Measurements from ENCODE around the gene ARMC2.

ARMC2 gene

DNA sequence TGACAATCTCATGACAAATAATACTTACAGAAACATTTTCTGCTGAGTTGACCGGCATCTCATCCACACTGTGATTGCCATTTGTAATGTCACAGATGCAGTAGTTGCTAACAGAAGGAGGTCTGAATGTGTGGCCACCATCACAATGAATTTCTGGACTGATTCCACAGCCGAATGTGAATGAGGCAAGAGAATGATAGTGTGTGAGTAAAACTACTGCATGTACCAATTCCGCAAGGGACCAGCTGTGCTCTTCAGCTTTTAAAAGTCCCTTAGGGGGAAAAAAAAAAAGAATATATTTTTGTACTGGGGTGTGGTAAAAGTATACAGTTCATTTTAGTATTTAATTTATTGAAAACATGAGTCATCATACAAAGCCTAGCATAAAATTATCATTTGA lies 150.3 kb downstream of the ARMC2 start:
- Mint-ChIP-seq H3K4me1 (no peaks in the 10 kb centered on the region), H3K4me3 (no peak overlapping the region), H3K36me3 (peaks cover 13% of the 10 kb centered on the region), H3K9me3 (no peaks in the 10 kb centered on the region), H3K27me3 (no peaks in the 10 kb centered on the region), H3K27ac (no peak overlapping the region)
- DNase-seq (ENCODE audit: low spot score in 2 of 2) (no peak), ATAC-seq (ENCODE audit: low read depth) (no peak)

- no peaks in the 10 kb centered on the region for H3K4me1 Mint-ChIP-seq
- H3K27me3 Mint-ChIP-seq = no peaks in the 10 kb centered on the region
- DNase-seq (ENCODE audit: low spot score in 2 of 2) = no peak
- H3K36me3 Mint-ChIP-seq = peaks cover 12% of the 10 kb centered on the region
- no peak overlapping the region for H3K4me3 Mint-ChIP-seq
- no peak overlapping the region for H3K27ac Mint-ChIP-seq
- no peaks in the 10 kb centered on the region for H3K9me3 Mint-ChIP-seq
- no peak for ATAC-seq (ENCODE audit: low read depth)
These were observed 151.2 kb downstream of the ARMC2 start for GRCh38 chr6:108999428-108999827.

DNA sequence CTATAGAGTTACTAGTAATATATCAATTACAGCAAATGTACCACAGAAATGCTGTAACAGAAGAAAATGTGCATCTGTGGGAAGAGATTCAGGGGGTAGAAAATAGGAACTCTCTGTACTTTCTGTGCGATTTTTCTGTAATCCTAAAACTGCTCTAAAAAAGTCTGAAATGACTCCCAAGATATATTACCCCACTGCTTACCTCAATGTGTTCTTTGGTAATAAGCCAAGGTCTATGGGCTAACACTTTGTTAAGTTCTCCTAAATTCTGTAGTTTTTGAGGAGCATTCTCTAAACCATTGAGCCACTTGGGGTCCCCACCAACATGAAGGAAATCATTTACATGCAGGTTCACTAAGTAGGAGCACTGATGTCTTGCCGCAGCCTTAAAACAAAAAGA lies 152.1 kb downstream of the ARMC2 start:
- no peak for DNase-seq (ENCODE audit: low spot score in 2 of 2)
- no peaks in the 10 kb centered on the region for H3K27me3 Mint-ChIP-seq
- peaks cover 12% of the 10 kb centered on the region for H3K36me3 Mint-ChIP-seq
- H3K4me1 Mint-ChIP-seq = peaks cover 3% of the 10 kb centered on the region
- no peaks in the 10 kb centered on the region for H3K9me3 Mint-ChIP-seq
- H3K4me3 Mint-ChIP-seq = no peak overlapping the region
- H3K27ac Mint-ChIP-seq = no peak overlapping the region
- no peak for ATAC-seq (ENCODE audit: low read depth)

DNA sequence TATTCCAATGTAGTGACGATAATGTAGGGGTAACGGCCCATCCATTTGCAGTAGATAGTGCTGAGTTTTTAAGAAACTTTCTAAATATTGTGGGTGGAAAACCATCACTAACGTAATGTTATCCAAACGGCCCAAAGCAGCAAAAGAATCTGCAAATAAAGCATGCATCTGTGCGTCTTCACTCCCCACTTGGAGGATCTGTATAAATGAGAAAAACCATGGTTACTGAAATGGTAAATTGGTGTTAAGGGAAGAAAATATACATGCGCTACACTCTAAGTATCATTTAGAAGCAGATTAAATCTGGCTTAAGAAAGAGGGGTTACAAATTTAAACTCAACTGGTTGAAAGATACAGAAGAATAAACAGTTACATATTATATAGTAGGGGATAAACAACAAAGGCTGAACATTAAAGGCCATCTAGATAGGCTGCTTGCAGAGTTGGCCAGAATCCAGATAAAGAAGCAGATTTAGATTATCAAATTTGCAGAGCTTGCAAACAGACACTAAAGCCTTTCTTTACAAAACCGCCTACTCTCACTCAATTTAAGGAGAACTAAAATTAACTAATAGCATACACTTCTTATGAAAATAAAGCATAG lies 153.2 kb downstream of the ARMC2 start:
- no peaks in the 10 kb centered on the region for H3K27me3 Mint-ChIP-seq
- H3K4me1 Mint-ChIP-seq = peaks cover 3% of the 10 kb centered on the region
- H3K9me3 Mint-ChIP-seq = no peaks in the 10 kb centered on the region
- no peak overlapping the region for H3K4me3 Mint-ChIP-seq
- peaks cover 10% of the 10 kb centered on the region for H3K36me3 Mint-ChIP-seq
- ATAC-seq (ENCODE audit: low read depth) = no peak
- no peak overlapping the region for H3K27ac Mint-ChIP-seq
- DNase-seq (ENCODE audit: low spot score in 2 of 2) = no peak

GRCh38 chr6:109002051-109002697 lies 154.0 kb downstream of the ARMC2 start:
- no peak for ATAC-seq (ENCODE audit: low read depth)
- H3K27ac Mint-ChIP-seq = no peak overlapping the region
- DNase-seq (ENCODE audit: low spot score in 2 of 2) = no peak
- H3K9me3 Mint-ChIP-seq = no peaks in the 10 kb centered on the region
- peaks cover 8% of the 10 kb centered on the region for H3K4me1 Mint-ChIP-seq
- H3K27me3 Mint-ChIP-seq = no peaks in the 10 kb centered on the region
- peaks cover 10% of the 10 kb centered on the region for H3K36me3 Mint-ChIP-seq
- H3K4me3 Mint-ChIP-seq = no peak overlapping the region

- H3K9me3 Mint-ChIP-seq = no peaks in the 10 kb centered on the region
- H3K27me3 Mint-ChIP-seq = no peaks in the 10 kb centered on the region
- no peak for ATAC-seq (ENCODE audit: low read depth)
- H3K4me3 Mint-ChIP-seq = no peak overlapping the region
- no peak overlapping the region for H3K27ac Mint-ChIP-seq
- H3K4me1 Mint-ChIP-seq = peaks cover 9% of the 10 kb centered on the region
- peaks cover 10% of the 10 kb centered on the region for H3K36me3 Mint-ChIP-seq
- DNase-seq (ENCODE audit: low spot score in 2 of 2) = no peak
These were observed 154.7 kb downstream of the ARMC2 start for GRCh38 chr6:109002882-109003281.

DNA sequence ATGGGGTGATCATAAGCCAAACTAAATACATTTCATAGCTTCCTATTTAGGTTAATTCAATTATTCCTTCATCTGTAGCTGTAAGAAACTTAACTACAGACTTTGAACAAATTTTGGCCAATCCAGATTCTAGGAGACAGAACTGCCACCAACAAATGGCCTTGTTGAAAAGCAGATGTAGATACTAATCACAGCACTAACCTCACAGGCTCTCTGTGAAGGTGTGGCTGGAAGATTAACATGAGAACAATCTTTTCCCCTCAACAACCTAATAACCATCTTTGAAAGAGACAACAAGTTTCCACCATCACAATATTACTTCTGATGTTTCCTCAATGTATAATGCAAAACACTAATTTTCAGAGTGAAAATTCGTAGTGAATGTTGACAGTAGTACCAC lies 158.6 kb downstream of the ARMC2 start:
- DNase-seq (ENCODE audit: low spot score in 2 of 2) (no peak), ATAC-seq (ENCODE audit: low read depth) (no peak)
- no peaks in the 10 kb centered on the region for H3K27me3 Mint-ChIP-seq
- H3K27ac Mint-ChIP-seq = no peak overlapping the region
- no peaks in the 10 kb centered on the region for H3K36me3 Mint-ChIP-seq
- H3K9me3 Mint-ChIP-seq = no peaks in the 10 kb centered on the region
- peaks cover 26% of the 10 kb centered on the region for H3K4me1 Mint-ChIP-seq
- no peak overlapping the region for H3K4me3 Mint-ChIP-seq

- no peak for DNase-seq (ENCODE audit: low spot score in 2 of 2)
- H3K27me3 Mint-ChIP-seq = no peaks in the 10 kb centered on the region
- no peaks in the 10 kb centered on the region for H3K36me3 Mint-ChIP-seq
- peaks cover 28% of the 10 kb centered on the region for H3K4me1 Mint-ChIP-seq
- no peak for ATAC-seq (ENCODE audit: low read depth)
- no peak overlapping the region for H3K4me3 Mint-ChIP-seq
- H3K9me3 Mint-ChIP-seq = no peaks in the 10 kb centered on the region
- no peak overlapping the region for H3K27ac Mint-ChIP-seq
These were observed 159.3 kb downstream of the ARMC2 start for GRCh38 chr6:109007521-109007920.

DNA sequence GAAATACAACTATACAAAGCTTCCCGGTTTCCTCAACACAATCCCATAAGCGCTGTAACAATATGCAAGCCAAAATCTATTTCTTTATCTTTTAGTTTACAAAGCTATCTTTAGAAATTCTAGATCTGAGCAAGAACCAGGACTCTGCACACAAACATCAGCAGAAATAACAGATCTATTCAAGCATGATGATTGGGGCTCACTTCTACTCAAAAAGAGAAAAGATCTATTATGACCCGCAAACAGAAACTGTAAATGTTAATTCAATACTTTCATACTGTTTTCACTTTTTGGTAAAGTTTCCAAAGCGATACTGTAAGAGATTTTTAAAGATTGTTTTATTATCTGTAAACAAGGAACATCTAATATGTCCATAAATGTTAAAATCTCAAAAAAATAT lies 159.8 kb downstream of the ARMC2 start:
- peaks cover 30% of the 10 kb centered on the region for H3K4me1 Mint-ChIP-seq
- DNase-seq (ENCODE audit: low spot score in 2 of 2) (no peak), ATAC-seq (ENCODE audit: low read depth) (no peak)
- no peaks in the 10 kb centered on the region for H3K9me3 Mint-ChIP-seq
- H3K4me3 Mint-ChIP-seq = peak overlapping the region; percentile 50
- H3K36me3 Mint-ChIP-seq = no peaks in the 10 kb centered on the region
- peak overlapping the region; percentile 24 for H3K27ac Mint-ChIP-seq
- H3K27me3 Mint-ChIP-seq = no peaks in the 10 kb centered on the region

DNA sequence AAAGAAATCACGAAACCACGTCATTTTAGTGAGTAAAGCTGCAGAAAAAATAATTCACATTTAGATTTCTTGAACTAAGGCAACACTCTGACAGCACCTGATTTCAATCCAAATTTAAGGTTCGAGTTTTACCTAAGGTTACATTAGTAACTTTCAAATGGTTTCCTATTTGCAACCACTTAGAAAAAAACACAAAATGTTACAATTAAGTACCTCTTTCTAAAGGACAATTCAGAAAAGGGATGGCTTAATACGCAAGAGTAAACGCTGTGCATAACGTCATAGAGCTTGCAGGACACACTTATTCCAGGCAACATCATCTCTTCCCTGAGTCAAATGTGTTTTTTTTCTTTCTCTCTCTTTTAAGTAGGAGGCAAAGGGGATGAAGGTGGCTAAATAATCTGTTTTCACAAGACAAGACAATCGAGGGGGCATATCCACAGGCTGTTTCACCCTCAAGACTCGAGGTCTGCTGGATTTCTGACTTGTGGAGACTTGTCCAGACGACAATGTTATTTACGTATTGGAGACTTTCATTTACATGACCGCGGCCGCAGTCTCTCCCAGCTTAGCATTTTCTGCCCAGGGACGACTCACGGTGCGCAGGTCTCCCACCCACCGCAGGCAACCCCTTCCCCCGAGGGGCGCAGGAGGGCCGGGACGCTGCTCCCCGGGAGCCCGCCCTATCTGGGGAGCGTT lies 160.5 kb downstream of the ARMC2 start:
- ATAC-seq (ENCODE audit: low read depth) = peak; percentile 9
- peaks cover 35% of the 10 kb centered on the region for H3K4me1 Mint-ChIP-seq

DNA sequence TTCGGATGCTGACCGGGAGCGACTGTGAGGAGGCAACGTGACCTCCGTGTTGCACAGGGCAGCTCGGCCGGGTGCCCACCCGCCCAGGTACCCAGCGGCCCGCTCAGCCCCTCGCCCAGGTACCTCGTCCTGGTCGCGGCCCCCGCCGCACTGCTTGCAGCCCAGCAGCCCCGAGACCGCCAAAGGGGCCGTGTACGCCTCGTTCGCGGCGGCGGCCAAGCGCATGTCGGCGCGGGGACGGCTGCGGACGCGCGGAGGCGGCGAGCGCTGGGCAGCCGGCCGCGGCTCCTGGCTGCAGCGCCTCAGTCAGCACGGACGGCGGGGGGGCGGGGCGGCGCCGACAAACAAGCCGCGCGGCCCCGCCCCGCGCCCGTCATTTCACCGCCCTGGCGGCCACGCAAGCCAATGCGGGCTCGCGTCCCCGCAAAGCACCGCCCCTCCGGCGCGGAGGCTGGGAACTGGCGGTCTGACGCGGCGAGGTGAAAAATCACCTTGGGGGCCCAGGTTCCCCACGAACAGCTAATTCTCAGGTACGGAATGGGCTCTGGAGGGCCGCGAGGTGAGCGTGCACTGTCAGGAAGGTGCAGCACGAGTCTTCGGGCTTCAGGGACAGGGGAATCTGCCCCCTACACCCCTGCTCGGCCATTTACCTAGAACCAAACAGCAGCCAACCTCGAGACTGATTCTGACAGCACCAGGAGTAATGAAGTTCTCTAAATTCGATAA lies 161.2 kb downstream of the ARMC2 start:
- Mint-ChIP-seq H3K4me3 (peak overlapping the region; percentile 96), H3K27me3 (no peaks in the 10 kb centered on the region), H3K36me3 (no peaks in the 10 kb centered on the region), H3K4me1 (peaks cover 39% of the 10 kb centered on the region), H3K27ac (peak overlapping the region; percentile 96), H3K9me3 (no peaks in the 10 kb centered on the region)
- ATAC-seq (ENCODE audit: low read depth) (peak; percentile 95), DNase-seq (ENCODE audit: low spot score in 2 of 2) (peak; percentile 80 to 82)

More for the DNA sequence above, 160.5 kb downstream of the ARMC2 start:
- H3K4me3 Mint-ChIP-seq = peak overlapping the region; percentile 89
- H3K9me3 Mint-ChIP-seq = no peaks in the 10 kb centered on the region
- peak overlapping the region; percentile 77 for H3K27ac Mint-ChIP-seq
- no peak for DNase-seq (ENCODE audit: low spot score in 2 of 2)
- no peaks in the 10 kb centered on the region for H3K27me3 Mint-ChIP-seq
- H3K36me3 Mint-ChIP-seq = no peaks in the 10 kb centered on the region

- H3K9me3 Mint-ChIP-seq = no peaks in the 10 kb centered on the region
- ATAC-seq (ENCODE audit: low read depth) = no peak
- H3K4me3 Mint-ChIP-seq = peak overlapping the region; percentile 96
- H3K4me1 Mint-ChIP-seq = peaks cover 41% of the 10 kb centered on the region
- DNase-seq (ENCODE audit: low spot score in 2 of 2) = no peak
- no peaks in the 10 kb centered on the region for H3K36me3 Mint-ChIP-seq
- H3K27ac Mint-ChIP-seq = peak overlapping the region; percentile 96
- no peaks in the 10 kb centered on the region for H3K27me3 Mint-ChIP-seq
These were observed 161.9 kb downstream of the ARMC2 start for GRCh38 chr6:109009962-109010704.

DNA sequence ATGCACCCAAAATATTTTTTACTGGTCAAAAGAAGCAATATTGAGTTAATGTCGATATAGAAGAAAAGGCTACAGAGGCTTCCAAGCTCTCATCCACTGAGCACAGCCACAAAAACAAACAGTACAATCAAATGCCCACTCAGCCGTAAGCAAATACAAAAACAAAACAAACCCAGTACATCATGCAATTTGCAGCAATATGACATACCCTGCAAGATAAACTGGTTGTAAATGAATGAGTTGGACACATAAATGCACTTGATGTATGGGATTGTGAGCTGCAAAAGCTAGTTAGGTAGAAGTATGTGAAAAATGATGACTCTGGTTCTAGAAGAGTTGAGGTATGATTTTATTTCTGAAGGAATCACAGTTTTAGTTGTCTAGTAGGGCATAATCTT lies 162.5 kb downstream of the ARMC2 start:
- Mint-ChIP-seq H3K4me1 (peaks cover 45% of the 10 kb centered on the region), H3K4me3 (no peak overlapping the region), H3K9me3 (no peaks in the 10 kb centered on the region), H3K36me3 (no peaks in the 10 kb centered on the region), H3K27ac (peak overlapping the region; percentile 96), H3K27me3 (no peaks in the 10 kb centered on the region)
- ATAC-seq (ENCODE audit: low read depth) (no peak), DNase-seq (ENCODE audit: low spot score in 2 of 2) (no peak)

All from memory B cell (primary cell).